H9 (cell line): ENCODE data around the gene FBXO38. TPM values are rescaled to one million over a fixed set of nuclear protein-coding genes. Genes with fewer than 3 reads are reported as not detected.

ENCODE experiments used
- DNase-seq: peaks from one replicate; pipeline ENCODE4 v3.0.0-alpha.2; 2017
- H2AFZ ChIP-seq: one replicate; pipeline ENCODE4 v1.6.1; 2013; ENCODE audit warnings: mild to moderate bottlenecking, low read length, control low read depth, moderate library complexity
- H2AK5ac ChIP-seq: 2 replicates; pipeline ENCODE4 v1.6.1; 2013; ENCODE audit warnings: low read length, control low read depth, mixed read lengths; ENCODE audit not compliant: insufficient read length
- H2BK120ac ChIP-seq: one replicate; pipeline ENCODE4 v1.6.1; 2013; ENCODE audit warnings: low read depth, mild to moderate bottlenecking, low read length, control low read depth, inconsistent platforms; ENCODE audit not compliant: poor library complexity, severe bottlenecking
- H2BK12ac ChIP-seq: 2 replicates; pipeline ENCODE4 v1.6.1; 2013; ENCODE audit warnings: low read length, control low read depth, mixed read lengths, low read depth; ENCODE audit not compliant: insufficient read length
- H2BK15ac ChIP-seq: 2 replicates; pipeline ENCODE4 v1.6.1; 2013; ENCODE audit warnings: low read depth, low read length, control low read depth
- H2BK20ac ChIP-seq: one replicate; pipeline ENCODE4 v1.6.1; 2013; ENCODE audit warnings: low read depth, mild to moderate bottlenecking, low read length, control low read depth, inconsistent platforms; ENCODE audit not compliant: poor library complexity, severe bottlenecking
- H2BK5ac ChIP-seq: 2 replicates; pipeline ENCODE4 v1.6.1; 2013; ENCODE audit warnings: low read length, control low read depth, mixed read lengths; ENCODE audit not compliant: insufficient read length
- H3K14ac ChIP-seq: 2 replicates; pipeline ENCODE4 v1.6.1; 2013; ENCODE audit warnings: low read length, control low read depth; ENCODE audit not compliant: insufficient read depth
- H3K18ac ChIP-seq: 2 replicates; pipeline ENCODE4 v1.6.1; 2013; ENCODE audit warnings: low read depth, mild to moderate bottlenecking, mixed read lengths, low read length, control low read depth; ENCODE audit not compliant: insufficient read length
- H3K23ac ChIP-seq: 2 replicates; pipeline ENCODE4 v1.6.1; 2013; ENCODE audit warnings: low read length, control low read depth, mixed read lengths, low read depth; ENCODE audit not compliant: insufficient read length
- H3K23me2 ChIP-seq: 2 replicates; pipeline ENCODE4 v1.6.1; 2013; ENCODE audit warnings: low read depth, mild to moderate bottlenecking, mixed read lengths, low read length, control low read depth; ENCODE audit not compliant: insufficient read length, poor library complexity, severe bottlenecking
- H3K27ac ChIP-seq: 2 replicates; pipeline ENCODE4 v1.5.1; 2013; ENCODE audit warnings: low read length, control low read depth, mixed read lengths, low read depth; ENCODE audit not compliant: insufficient read length
- H3K27me3 ChIP-seq: 2 replicates; pipeline ENCODE4 v1.6.1; 2013; ENCODE audit warnings: low read length, control low read depth, inconsistent platforms; ENCODE audit not compliant: insufficient read depth
- H3K4ac ChIP-seq: 2 replicates; pipeline ENCODE4 v1.6.1; 2013; ENCODE audit warnings: low read depth, mild to moderate bottlenecking, control low read depth, inconsistent platforms, low read length, moderate library complexity
- H3K4me1 ChIP-seq: 2 replicates; pipeline ENCODE4 v1.6.1; 2013; ENCODE audit warnings: low read length, control low read depth, inconsistent platforms; ENCODE audit not compliant: insufficient read depth
- H3K4me2 ChIP-seq: 2 replicates; pipeline ENCODE4 v1.6.1; 2013; ENCODE audit warnings: low read length, control low read depth, mixed read lengths; ENCODE audit not compliant: insufficient read length, insufficient read depth
- H3K56ac ChIP-seq: 2 replicates; pipeline ENCODE4 v1.6.1; 2013; ENCODE audit warnings: low read depth, mild to moderate bottlenecking, mixed read lengths, low read length, control low read depth; ENCODE audit not compliant: insufficient read length
- H3K79me1 ChIP-seq: 2 replicates; pipeline ENCODE4 v1.6.1; 2013; ENCODE audit warnings: low read depth, mild to moderate bottlenecking, moderate library complexity, low read length, control low read depth, inconsistent platforms; ENCODE audit not compliant: insufficient read depth, poor library complexity, severe bottlenecking
- H3K79me2 ChIP-seq: 2 replicates; pipeline ENCODE4 v1.6.1; 2013; ENCODE audit warnings: low read length, control low read depth, inconsistent platforms; ENCODE audit not compliant: insufficient read depth
- H3K9ac ChIP-seq: 2 replicates; pipeline ENCODE4 v1.6.1; 2013; ENCODE audit warnings: low read length, control low read depth, mixed read lengths; ENCODE audit not compliant: insufficient read length; ENCODE audit errors: extremely low read depth
- H3K9me3 ChIP-seq: one replicate; pipeline ENCODE4 v1.6.1; 2013; ENCODE audit warnings: low read depth, low read length, inconsistent platforms; ENCODE audit not compliant: control insufficient read depth
- H3T11ph ChIP-seq: one replicate; pipeline ENCODE4 v1.6.1; 2013; ENCODE audit warnings: mild to moderate bottlenecking, low read length, control low read depth, inconsistent platforms
- H4K20me1 ChIP-seq: one replicate; pipeline ENCODE4 v1.6.1; 2013; ENCODE audit not compliant: control insufficient read depth, insufficient read length, insufficient read depth
- H4K5ac ChIP-seq: 2 replicates; pipeline ENCODE4 v1.6.1; 2013; ENCODE audit warnings: low read depth, mild to moderate bottlenecking, mixed read lengths, low read length, control low read depth; ENCODE audit not compliant: insufficient read length
- H4K8ac ChIP-seq: replicated peaks from 2 replicates; pipeline ENCODE4 v1.6.1; 2013; ENCODE audit warnings: low read length, control low read depth, mixed read lengths, low read depth; ENCODE audit not compliant: insufficient read length
- H4K91ac ChIP-seq: 2 replicates; pipeline ENCODE4 v1.6.1; 2013; ENCODE audit warnings: low read depth, mild to moderate bottlenecking, moderate library complexity, mixed read lengths, low read length, control low read depth; ENCODE audit not compliant: insufficient read length
- H3K27ac Mint-ChIP-seq, 3 experiments: 2 replicates in 2 of 3; 3 replicates in 1 of 3; pipeline ENCODE4 v1.8.0; 2020 to 2021; ENCODE audit warnings: mixed read lengths in 3 of 3, mild to moderate bottlenecking in 1 of 3, moderate library complexity in 1 of 3
- H3K27me3 Mint-ChIP-seq: 2 replicates; pipeline ENCODE4 v1.8.0; 2021; ENCODE audit warnings: low read depth, mild to moderate bottlenecking, moderate library complexity, mixed read lengths
- H3K36me3 Mint-ChIP-seq, 3 experiments: 2 replicates in 2 of 3; 3 replicates in 1 of 3; pipeline ENCODE4 v1.8.0; 2020 to 2021; ENCODE audit warnings: low read depth in 3 of 3, mixed read lengths in 3 of 3; ENCODE audit not compliant: insufficient read depth in 1 of 3
- H3K4me1 Mint-ChIP-seq, 2 experiments: 2 replicates each; pipeline ENCODE4 v1.8.0; 2020; ENCODE audit warnings: mixed read lengths in 2 of 2
- H3K4me3 Mint-ChIP-seq, 2 experiments: 2 replicates in 1 of 2; 3 replicates in 1 of 2; pipeline ENCODE4 v1.8.0; 2020 to 2021; ENCODE audit warnings: mild to moderate bottlenecking in 2 of 2, mixed read lengths in 2 of 2, moderate library complexity in 1 of 2
- H3K9me3 Mint-ChIP-seq, 2 experiments: 2 replicates in 1 of 2; 3 replicates in 1 of 2; pipeline ENCODE4 v1.8.0; 2020; ENCODE audit warnings: mild to moderate bottlenecking in 2 of 2, mixed read lengths in 2 of 2, moderate library complexity in 1 of 2
- WGBS: extraction: QIAGEN DNeasy Blood & Tissue Kit; methylation state at CpG from one replicate; pipeline ENCODE4 v1.1.7; 2013; ENCODE audit warnings: missing lambda C conversion rate, low lambda C conversion rate, mixed read lengths; ENCODE audit not compliant: insufficient read length; ENCODE audit errors: extremely low coverage; 5-methylcytosine and 5-hydroxymethylcytosine counted together
- total RNA-seq: library from RNA; stranded (reverse); gene quantifications from 2 replicates; pipeline ENCODE4 v1.2.1, GENCODE V29; 2021
- TF ChIP-seq, protein P1 (sequence below): fragments of 200-600 bp; sonication (generic); conservative IDR thresholded peaks from 3 replicates; pipeline ENCODE4 v1.8.0; 2021; ENCODE audit warnings: antibody characterized with exemption, mild to moderate bottlenecking

The FBXO38 gene
- total RNA-seq, 1 experiment from 2014 or later = 34.6 TPM

DNA sequence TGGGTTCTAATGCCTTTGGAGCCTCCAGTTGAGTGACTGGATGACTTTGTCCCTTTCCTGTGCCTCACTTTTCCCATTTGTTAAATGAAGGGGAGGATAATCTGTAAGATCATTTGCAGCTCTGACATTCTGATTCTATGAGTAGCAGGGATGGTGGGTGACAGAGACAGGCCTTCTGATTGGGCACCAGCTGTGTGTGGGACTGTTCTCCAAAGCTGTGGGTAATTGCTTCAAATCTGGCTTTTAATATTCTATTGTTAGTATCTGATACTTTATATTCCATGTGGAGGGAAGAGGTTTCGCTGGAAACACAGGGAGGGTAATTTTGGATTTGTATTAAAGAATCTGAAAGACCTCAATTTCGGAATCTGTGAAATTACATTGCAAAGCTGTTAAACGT is 102.7 kb downstream of the FBXO38 start:
- DNase-seq = no peak
- no peaks in the 10 kb centered on the region for H3K36me3 Mint-ChIP-seq
- no peak overlapping the region for H3K27ac ChIP-seq
- no peak overlapping the region for H4K91ac ChIP-seq
- no peak overlapping the region for H3K27ac Mint-ChIP-seq
- TF ChIP-seq, protein P1, sequence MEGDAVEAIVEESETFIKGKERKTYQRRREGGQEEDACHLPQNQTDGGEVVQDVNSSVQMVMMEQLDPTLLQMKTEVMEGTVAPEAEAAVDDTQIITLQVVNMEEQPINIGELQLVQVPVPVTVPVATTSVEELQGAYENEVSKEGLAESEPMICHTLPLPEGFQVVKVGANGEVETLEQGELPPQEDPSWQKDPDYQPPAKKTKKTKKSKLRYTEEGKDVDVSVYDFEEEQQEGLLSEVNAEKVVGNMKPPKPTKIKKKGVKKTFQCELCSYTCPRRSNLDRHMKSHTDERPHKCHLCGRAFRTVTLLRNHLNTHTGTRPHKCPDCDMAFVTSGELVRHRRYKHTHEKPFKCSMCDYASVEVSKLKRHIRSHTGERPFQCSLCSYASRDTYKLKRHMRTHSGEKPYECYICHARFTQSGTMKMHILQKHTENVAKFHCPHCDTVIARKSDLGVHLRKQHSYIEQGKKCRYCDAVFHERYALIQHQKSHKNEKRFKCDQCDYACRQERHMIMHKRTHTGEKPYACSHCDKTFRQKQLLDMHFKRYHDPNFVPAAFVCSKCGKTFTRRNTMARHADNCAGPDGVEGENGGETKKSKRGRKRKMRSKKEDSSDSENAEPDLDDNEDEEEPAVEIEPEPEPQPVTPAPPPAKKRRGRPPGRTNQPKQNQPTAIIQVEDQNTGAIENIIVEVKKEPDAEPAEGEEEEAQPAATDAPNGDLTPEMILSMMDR = no peak
- H3K4me3 Mint-ChIP-seq = no peak overlapping the region
- WGBS = no CpG with 5 or more reads among the region's 3 CpGs
- no peaks in the 10 kb centered on the region for H3K79me1 ChIP-seq
- H4K8ac ChIP-seq = no peak overlapping the region
- no peaks in the 10 kb centered on the region for H3K4me1 ChIP-seq
- H3K23ac ChIP-seq = no peak overlapping the region
- H2AK5ac ChIP-seq = no peak overlapping the region
- H2AFZ ChIP-seq = no peak overlapping the region
- no peak overlapping the region for H3K18ac ChIP-seq
- H2BK12ac ChIP-seq = no peak overlapping the region
- no peak overlapping the region for H3K4ac ChIP-seq
- H3T11ph ChIP-seq = no peak overlapping the region
- H2BK5ac ChIP-seq = no peak overlapping the region
- H3K9me3 Mint-ChIP-seq = no peaks in the 10 kb centered on the region
- no peak overlapping the region for H2BK20ac ChIP-seq
- no peak overlapping the region for H3K56ac ChIP-seq
- no peak overlapping the region for H3K9ac ChIP-seq
- no peaks in the 10 kb centered on the region for H3K9me3 ChIP-seq
- no peak overlapping the region for H3K4me2 ChIP-seq
- no peaks in the 10 kb centered on the region for H3K79me2 ChIP-seq
- no peaks in the 10 kb centered on the region; the same call in 1 of the 2 replicates for H3K27me3 ChIP-seq
- no peak overlapping the region for H3K14ac ChIP-seq
- H4K5ac ChIP-seq = no peak overlapping the region
- H3K23me2 ChIP-seq = no peaks in the 10 kb centered on the region
- no peak overlapping the region for H2BK15ac ChIP-seq
- H4K20me1 ChIP-seq = no peaks in the 10 kb centered on the region
- peaks cover 0 to 10% of the 10 kb centered on the region in 2 experiments; a peak in 3 of 4 replicates for H3K4me1 Mint-ChIP-seq
- H2BK120ac ChIP-seq = no peak overlapping the region
- peaks cover 84% of the 10 kb centered on the region for H3K27me3 Mint-ChIP-seq
